ENCODE data around the gene HID1.

The HID1 gene

DNA sequence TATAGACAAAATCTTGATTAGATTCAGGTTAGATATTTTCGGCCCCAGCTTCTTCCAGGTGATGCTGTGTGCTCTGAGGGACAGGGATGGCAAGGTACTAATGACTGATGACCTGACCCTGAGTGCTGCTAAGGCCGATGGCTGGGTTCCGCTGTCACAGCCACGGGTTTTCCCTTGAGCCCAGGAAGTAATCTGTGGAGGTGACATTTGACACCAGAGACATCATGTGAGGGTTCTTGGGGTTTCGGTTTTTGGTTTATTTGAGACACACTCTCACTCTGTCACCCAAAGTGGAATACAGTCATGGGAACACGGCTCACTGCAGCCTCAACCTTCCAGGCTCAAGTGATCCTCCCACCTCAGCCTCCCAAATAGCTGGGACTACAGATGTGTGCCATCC is 27.0 kb downstream of the HID1 start:
- ATAC-seq (replicated peaks), result no peak
- DNase-seq, result no peak
- H3K4me1 Mint-ChIP-seq (ENCODE audit: low read depth in 2 of 2), result no peaks in the 10 kb centered on the region
- H3K27ac Mint-ChIP-seq, result no peak overlapping the region
- no peaks in the 10 kb centered on the region for H3K9me3 Mint-ChIP-seq
- H3K27me3 Mint-ChIP-seq, result peaks cover 7 to 60% of the 10 kb centered on the region in 2 donors
- no peak overlapping the region for H3K4me3 Mint-ChIP-seq
- H3K36me3 Mint-ChIP-seq (ENCODE audit: insufficient read depth), result no peaks in the 10 kb centered on the region

DNA sequence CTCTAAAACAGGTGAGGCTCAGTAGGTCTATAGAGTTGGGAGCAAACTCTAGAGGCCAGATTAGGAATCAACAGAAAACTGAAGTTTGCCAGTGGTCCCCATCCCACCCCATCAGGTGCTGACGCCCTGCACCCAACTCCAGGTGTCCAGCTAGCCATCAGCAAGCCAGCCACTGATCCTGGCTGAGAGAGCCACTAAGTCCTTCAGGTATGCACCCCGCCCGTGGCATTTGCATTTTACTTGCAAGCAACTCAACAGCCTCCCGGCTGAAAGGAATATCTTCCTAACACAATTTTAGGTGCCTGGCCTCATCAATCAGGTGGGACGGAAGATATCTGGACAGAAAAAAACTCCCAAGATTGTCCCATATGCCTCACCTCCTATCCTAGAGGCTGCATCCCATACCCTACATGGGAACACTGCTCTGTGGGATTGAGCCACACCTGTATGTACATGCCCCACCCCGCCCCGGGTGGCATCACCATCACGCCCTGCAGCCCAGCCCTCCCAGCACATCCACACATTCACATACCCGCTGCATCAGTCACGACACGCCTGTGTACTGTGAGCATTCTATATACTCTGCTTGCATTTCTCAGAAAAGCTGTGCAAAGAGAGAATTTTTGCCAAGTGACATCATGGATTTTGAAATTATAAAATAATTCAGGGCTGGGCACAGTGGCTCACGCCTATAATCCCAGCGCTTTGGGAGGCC is 28.6 kb downstream of the HID1 start:
- Mint-ChIP-seq H3K36me3 (ENCODE audit: insufficient read depth) (no peaks in the 10 kb centered on the region), H3K4me1 (ENCODE audit: low read depth in 2 of 2) (peaks cover 0 to 4% of the 10 kb centered on the region in 2 donors), H3K4me3 (no peak overlapping the region), H3K27ac (no peak overlapping the region), H3K27me3 (peaks cover 13 to 62% of the 10 kb centered on the region in 2 donors), H3K9me3 (no peaks in the 10 kb centered on the region)
- DNase-seq (no peak), ATAC-seq (replicated peaks) (no peak)

DNA sequence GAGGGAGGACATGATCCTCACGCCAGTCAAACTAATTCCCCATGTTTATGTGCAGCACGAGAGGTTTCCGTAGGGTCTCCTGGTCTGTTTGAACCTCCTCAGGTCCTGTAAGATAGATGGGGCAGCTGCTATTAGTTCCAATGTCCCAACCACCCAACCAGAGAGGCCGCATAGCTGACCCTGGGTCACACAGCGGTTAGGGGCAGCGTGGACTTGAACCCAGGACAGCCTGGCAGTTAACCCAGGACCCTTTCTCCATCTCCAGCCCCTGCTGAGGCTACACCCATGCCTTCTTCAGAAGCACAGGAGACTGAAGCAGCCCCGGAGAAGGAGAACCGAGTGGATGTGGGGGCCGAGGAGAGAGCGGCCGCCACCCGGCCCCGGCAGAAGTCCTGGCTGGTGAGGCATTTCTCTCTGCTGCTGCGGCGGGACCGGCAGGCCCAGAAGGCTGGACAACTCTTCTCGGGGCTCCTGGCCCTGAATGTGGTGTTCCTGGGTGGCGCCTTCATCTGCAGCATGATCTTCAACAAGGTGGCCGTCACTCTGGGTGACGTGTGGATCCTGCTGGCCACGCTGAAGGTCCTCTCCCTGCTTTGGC is 31.3 kb downstream of the HID1 start:
- Mint-ChIP-seq H3K27me3 (peaks cover 34 to 74% of the 10 kb centered on the region in 2 donors), H3K36me3 (ENCODE audit: insufficient read depth) (no peaks in the 10 kb centered on the region), H3K9me3 (no peaks in the 10 kb centered on the region), H3K27ac (no peak overlapping the region), H3K4me1 (ENCODE audit: low read depth in 2 of 2) (peaks cover 0 to 4% of the 10 kb centered on the region in 2 donors), H3K4me3 (no peak overlapping the region)
- no peak for DNase-seq
- ATAC-seq (replicated peaks), result no peak

DNA sequence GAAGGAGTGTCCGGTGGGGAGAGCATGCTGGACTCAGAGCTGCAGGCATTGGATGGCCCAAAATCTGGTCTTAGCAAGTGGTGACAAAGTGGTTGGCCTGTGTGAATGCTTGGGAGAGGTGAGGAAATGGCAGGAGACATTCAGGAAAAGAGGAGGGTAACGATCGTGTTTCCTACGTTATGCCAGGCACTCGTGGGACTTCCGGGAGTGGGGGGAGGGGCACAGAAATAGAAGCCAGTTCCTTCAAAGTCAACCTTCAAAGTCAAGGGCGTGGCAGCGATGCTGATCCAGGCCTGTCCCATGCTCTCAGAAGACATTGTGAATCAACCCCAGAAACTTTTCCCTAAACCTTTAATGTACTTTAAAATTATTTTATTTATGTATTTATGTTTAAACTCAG is 33.0 kb downstream of the HID1 start:
- H3K4me1 Mint-ChIP-seq (ENCODE audit: low read depth in 2 of 2), result peaks cover 0 to 4% of the 10 kb centered on the region in 2 donors
- ATAC-seq (replicated peaks), result no peak
- no peak overlapping the region for H3K4me3 Mint-ChIP-seq
- no peak overlapping the region for H3K27ac Mint-ChIP-seq
- no peak for DNase-seq
- H3K9me3 Mint-ChIP-seq, result no peaks in the 10 kb centered on the region
- H3K36me3 Mint-ChIP-seq (ENCODE audit: insufficient read depth), result no peaks in the 10 kb centered on the region
- peaks cover 42 to 85% of the 10 kb centered on the region in 2 donors for H3K27me3 Mint-ChIP-seq

DNA sequence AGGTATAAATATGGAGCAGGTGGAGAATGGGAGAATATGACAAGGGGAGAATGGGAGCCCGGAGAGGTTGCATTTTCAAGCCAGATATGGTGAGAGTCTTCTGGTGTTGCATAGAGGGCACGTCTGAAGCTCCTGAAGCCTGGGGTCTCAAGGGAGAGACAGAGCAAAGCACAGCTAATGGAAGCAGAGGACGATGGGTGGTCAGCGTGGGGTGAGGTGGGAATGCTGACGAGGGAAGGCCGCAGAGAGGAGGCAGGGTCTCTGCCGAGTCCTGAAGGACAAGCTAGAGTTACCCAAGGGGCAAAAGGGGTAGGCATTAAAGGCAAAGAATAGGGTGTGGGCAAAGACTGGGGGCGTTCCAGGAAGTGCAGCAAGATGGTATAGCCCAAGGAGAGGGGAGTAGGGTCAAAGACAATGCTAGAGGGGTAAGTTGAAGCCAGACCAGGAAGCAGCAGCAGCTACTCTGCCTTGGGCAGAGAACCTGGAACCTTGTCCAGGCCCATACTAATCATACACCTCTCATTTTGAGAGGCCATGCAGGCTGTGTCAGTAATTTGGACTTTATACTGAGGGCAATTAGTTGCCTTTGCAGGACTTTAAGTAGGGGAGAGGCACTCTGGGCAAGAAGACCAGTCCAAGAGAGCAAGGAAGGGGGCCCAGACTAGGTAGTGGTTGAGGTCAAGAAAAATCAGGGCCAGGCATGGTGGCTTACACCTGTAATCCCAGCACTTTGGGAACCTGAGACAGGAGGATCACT is 34.2 kb downstream of the HID1 start:
- H3K4me1 Mint-ChIP-seq (ENCODE audit: low read depth in 2 of 2), result peaks cover 0 to 4% of the 10 kb centered on the region in 2 donors
- ATAC-seq (replicated peaks), result no peak
- H3K4me3 Mint-ChIP-seq, result no peak overlapping the region
- no peak overlapping the region for H3K27ac Mint-ChIP-seq
- no peaks in the 10 kb centered on the region for H3K36me3 Mint-ChIP-seq (ENCODE audit: insufficient read depth)
- no peaks in the 10 kb centered on the region for H3K9me3 Mint-ChIP-seq
- peaks cover 48 to 87% of the 10 kb centered on the region in 2 donors for H3K27me3 Mint-ChIP-seq
- DNase-seq, result no peak

DNA sequence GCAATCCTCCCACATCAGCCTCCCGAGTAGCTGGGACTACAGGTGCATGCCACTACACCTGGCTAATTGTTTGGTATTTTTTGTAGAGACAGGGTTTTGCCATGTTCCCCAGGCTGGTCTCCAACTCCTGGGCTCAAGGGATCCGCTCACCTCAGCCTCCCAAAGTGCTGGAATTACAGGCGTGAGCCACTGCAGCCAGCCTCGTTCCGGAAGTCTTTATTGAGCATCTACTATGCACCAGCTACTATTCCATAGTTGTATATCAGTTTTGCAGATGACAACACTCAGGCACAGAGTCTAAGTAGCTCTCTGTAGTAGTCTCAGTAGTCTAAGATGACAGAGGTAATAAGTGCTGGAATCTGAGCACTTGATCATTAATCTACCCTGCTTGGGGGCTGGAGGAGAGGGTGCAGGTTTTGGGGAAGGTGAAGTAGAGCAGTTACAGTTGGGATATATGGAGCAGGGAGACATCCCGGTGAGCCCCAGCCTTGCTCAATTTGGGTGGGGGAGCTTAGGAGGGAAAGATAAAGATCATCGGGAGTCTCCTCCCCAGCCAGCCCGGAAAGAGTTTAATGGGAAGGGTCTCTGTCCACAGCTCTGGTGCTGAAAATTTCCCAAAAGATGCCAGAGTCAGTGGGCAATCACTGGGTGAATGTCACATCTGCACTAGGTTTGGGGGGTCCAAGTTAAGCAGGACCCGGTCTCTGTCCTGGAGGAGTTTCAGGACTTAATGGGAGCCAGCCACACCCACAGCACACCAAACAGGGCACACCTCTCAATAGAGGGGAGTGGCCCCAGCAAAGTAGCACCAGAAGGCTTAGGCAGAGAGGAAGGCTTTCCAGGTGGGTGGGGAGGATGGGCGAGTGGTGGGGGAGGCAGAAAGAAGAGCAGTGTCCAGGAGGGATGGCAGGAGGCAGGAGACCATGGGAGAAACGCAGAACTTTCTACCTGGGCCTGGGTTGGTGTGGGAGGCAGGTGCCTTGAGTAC is 35.2 kb downstream of the HID1 start:
- Mint-ChIP-seq H3K36me3 (ENCODE audit: insufficient read depth) (no peaks in the 10 kb centered on the region), H3K27me3 (peaks cover 58 to 90% of the 10 kb centered on the region in 2 donors), H3K27ac (no peak overlapping the region), H3K9me3 (no peaks in the 10 kb centered on the region), H3K4me3 (no peak overlapping the region), H3K4me1 (ENCODE audit: low read depth in 2 of 2) (peaks cover 0 to 4% of the 10 kb centered on the region in 2 donors)
- ATAC-seq (replicated peaks), result no peak
- DNase-seq, result no peak

DNA sequence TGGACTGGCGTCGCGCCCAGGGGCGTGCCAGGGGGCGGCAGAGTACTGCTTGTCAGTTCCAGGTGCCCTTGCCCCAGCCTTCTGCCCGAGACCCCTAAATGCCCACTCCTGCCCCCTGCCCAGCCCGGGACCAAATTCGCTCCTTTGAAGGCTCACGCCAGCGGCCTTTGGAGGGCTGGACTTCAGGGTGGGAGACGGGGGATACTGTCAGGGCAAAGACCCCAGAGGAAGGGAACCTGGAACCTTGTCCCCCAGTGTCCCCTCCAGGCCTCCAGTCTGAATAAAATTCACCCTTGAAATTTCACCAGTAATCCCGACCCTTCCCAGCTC is 36.1 kb downstream of the HID1 start:
- Mint-ChIP-seq H3K27me3 (peaks cover 56 to 90% of the 10 kb centered on the region in 2 donors), H3K4me3 (no peak overlapping the region), H3K36me3 (ENCODE audit: insufficient read depth) (no peaks in the 10 kb centered on the region), H3K4me1 (ENCODE audit: low read depth in 2 of 2) (peaks cover 0 to 4% of the 10 kb centered on the region in 2 donors), H3K27ac (no peak overlapping the region), H3K9me3 (no peaks in the 10 kb centered on the region)
- no peak for ATAC-seq (replicated peaks)
- DNase-seq, result no peak

DNA sequence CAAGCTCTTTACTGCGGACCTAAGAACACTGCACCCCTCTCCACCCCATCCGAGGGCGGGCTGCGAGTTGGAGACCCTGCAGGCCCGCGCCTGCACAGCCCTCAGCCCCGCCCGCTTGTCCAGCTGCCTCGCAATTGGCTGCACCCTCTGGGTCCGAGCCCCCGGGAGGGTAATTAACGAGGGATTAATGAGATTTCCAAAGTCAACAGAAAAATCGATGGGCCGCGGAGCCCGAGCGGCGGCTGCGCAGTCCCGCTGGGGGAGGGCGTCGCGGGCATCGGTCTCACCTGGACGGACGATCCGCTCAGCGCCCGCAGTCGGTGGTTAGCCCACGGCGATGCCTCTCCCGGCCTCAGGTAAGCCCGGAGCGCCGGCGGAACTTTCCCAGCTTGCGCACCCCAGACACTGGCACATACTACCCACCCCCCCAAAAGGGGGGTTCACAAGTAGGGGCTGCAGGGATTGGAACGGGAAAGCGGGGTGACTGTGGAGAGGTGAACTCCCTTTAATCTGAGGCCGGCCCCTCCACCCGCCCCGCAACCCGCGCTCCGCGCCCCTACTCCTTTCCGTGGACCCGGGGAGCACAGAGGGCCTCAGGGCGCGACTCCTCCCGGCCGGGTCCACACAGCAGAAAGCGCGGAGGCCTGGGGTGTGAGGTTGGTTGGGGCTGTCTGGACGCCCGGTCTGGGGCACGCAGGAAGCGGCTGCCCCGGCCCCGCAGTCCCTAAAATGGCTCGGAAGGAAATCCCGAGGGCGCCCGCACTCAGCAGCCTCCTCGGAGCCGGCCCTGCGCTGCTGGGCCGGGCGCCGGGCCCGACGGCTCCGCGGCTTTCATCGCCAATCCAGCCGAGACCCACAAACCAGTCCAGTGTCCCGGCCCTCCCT is 36.7 kb downstream of the HID1 start, which contains the start of gene OTOP3:
Gene OTOP3 (plus strand): TSS at position 314 of the 885 bp plus-strand sequence. CDS start 24 bp downstream, at position 338.
- Mint-ChIP-seq H3K36me3 (ENCODE audit: insufficient read depth) (no peaks in the 10 kb centered on the region), H3K9me3 (no peaks in the 10 kb centered on the region), H3K4me3 (no peak within 1 kb of the TSS), H3K27ac (no peak within 1 kb of the TSS), H3K27me3 (peaks cover 63 to 90% of the 10 kb centered on the region in 2 donors), H3K4me1 (ENCODE audit: low read depth in 2 of 2) (peaks cover 2 to 4% of the 10 kb centered on the region in 2 donors)
- ATAC-seq (replicated peaks) (no peak), DNase-seq (no peak)

DNA sequence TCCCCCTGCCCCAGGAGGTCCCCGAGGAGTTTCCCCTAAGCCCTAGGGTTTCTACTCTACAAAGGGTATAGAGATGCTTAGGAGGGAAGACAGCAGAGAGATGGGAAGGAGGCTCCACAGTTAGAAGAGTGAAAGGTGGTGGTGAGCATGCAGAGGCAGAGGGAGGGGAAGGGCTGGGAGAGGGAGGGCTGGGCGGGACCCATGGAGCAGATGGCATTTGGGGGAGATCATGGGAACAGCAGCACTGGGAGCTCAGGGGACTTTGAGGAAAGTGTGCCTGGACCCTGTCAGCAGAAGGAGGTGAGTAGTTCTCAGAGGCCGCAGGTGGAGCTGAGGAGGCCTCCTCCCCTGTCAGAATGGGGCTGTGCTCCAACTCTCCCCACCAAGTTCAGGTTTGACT is 37.5 kb downstream of the HID1 start:
- DNase-seq (no peak), ATAC-seq (replicated peaks) (no peak)
- H3K9me3 Mint-ChIP-seq, result no peaks in the 10 kb centered on the region
- peaks cover 4 to 5% of the 10 kb centered on the region in 2 donors for H3K4me1 Mint-ChIP-seq (ENCODE audit: low read depth in 2 of 2)
- H3K27ac Mint-ChIP-seq, result no peak overlapping the region
- H3K4me3 Mint-ChIP-seq, result no peak overlapping the region
- peaks cover 3% of the 10 kb centered on the region for H3K36me3 Mint-ChIP-seq (ENCODE audit: insufficient read depth)
- H3K27me3 Mint-ChIP-seq, result peaks cover 70 to 91% of the 10 kb centered on the region in 2 donors

DNA sequence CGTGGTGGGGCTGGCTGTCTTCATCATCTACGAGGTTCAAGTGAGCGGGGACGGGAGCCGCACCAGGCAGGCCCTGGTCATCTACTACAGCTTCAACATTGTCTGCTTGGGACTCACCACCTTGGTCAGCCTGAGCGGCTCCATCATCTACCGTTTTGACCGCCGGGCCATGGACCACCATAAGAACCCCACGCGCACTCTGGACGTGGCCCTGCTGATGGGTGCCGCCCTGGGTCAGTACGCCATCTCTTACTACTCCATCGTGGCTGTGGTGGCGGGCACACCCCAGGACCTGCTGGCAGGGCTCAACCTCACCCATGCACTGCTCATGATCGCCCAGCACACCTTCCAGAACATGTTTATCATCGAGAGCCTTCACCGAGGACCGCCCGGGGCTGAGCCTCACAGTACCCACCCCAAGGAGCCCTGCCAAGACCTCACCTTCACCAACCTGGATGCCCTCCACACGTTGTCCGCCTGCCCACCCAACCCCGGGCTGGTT is 42.0 kb downstream of the HID1 start:
- Mint-ChIP-seq H3K36me3 (ENCODE audit: insufficient read depth) (peaks cover 6% of the 10 kb centered on the region), H3K9me3 (no peaks in the 10 kb centered on the region), H3K27ac (no peak overlapping the region), H3K4me1 (ENCODE audit: low read depth in 2 of 2) (peaks cover 0 to 5% of the 10 kb centered on the region in 2 donors), H3K4me3 (no peak overlapping the region), H3K27me3 (peaks cover 78 to 99% of the 10 kb centered on the region in 2 donors)
- no peak for DNase-seq
- no peak for ATAC-seq (replicated peaks)

DNA sequence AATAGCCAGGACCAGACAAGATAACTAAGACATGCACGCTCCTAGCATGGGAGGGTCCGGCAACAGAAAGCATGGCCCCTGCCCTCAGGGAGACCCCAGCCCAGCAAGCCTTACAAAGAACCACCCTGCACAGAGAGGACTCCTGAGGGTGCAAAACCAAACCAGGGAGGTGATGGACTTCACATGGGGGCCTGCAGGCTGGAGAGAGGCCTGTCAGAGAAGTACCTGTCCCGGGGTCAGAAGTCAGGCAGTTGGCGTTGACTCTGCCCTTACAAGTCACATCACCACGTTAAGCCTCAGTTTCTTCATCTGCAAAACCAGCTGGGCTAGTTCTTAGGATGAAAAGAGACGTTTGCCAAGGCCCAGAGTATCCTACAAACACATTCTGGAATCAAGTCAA is 43.8 kb downstream of the HID1 start:
- Mint-ChIP-seq H3K36me3 (ENCODE audit: insufficient read depth) (peaks cover 6% of the 10 kb centered on the region), H3K27me3 (peaks cover 84 to 99% of the 10 kb centered on the region in 2 donors)
- no peak for DNase-seq

DNA sequence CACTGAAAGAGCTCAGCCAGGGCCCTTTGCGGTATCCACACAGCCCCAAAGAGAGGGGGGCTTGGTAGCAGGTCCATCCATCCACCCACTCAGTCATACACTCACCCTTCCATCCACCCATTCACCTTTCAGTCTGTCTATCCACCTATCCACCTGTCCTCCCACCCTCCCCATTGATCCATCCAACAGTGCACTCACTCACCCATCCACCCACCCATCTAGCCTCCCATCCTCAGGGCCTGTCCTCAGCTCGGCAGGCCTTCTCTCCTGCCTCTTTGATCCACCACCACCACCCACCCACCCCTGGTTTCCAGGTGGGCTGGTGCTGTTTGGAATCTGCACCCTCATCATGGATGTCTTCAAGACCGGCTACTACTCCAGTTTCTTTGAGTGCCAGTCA is 47.3 kb downstream of the HID1 start:
- Mint-ChIP-seq H3K27ac (no peak overlapping the region), H3K36me3 (ENCODE audit: insufficient read depth) (peaks cover 3% of the 10 kb centered on the region), H3K9me3 (no peaks in the 10 kb centered on the region), H3K4me3 (peak overlapping the region in 1 of 2 donors; percentile 19), H3K4me1 (ENCODE audit: low read depth in 2 of 2) (peaks cover 6 to 9% of the 10 kb centered on the region in 2 donors), H3K27me3 (peaks cover 71 to 95% of the 10 kb centered on the region in 2 donors)
- DNase-seq, result no peak
- ATAC-seq (replicated peaks), result no peak

More for the DNA sequence above, 43.8 kb downstream of the HID1 start:
- Mint-ChIP-seq H3K27ac (no peak overlapping the region), H3K9me3 (no peaks in the 10 kb centered on the region), H3K4me3 (no peak overlapping the region), H3K4me1 (ENCODE audit: low read depth in 2 of 2) (peaks cover 6 to 11% of the 10 kb centered on the region in 2 donors)
- ATAC-seq (replicated peaks), result no peak
